H1 (cell line): ENCODE data around the gene PLXNA4. TPM values are rescaled to one million over a fixed set of nuclear protein-coding genes. Genes with fewer than 3 reads are reported as not detected.

Experiments used
- FOSL1 ChIP-seq: IDR thresholded peaks from 2 replicates; pipeline ENCODE4 v1.6.1; 2011; ENCODE audit warnings: mild to moderate bottlenecking, low read depth, low read length, moderate library complexity; ENCODE audit not compliant: insufficient read depth
- JUN ChIP-seq: IDR thresholded peaks from 2 replicates; pipeline ENCODE4 v1.6.1; 2011; ENCODE audit warnings: low read depth, mild to moderate bottlenecking, improper control_type of control experiment, low read length
- POLR2AphosphoS5 ChIP-seq: IDR thresholded peaks from 2 replicates; pipeline ENCODE4 v1.6.1; 2011; ENCODE audit warnings: low read depth, low read length
- RNF2 ChIP-seq: fragments of 200-900, 300-1000 bp; sonication (generic); IDR thresholded peaks from 2 replicates; pipeline ENCODE4 v1.7.1; 2016; ENCODE audit warnings: borderline replicate concordance, low read depth, mild to moderate bottlenecking, antibody characterized with exemption, low read length; ENCODE audit not compliant: poor library complexity, severe bottlenecking; ENCODE audit errors: missing control alignments
- SP1 ChIP-seq: IDR thresholded peaks from 2 replicates; pipeline ENCODE4 v1.6.1; 2011; ENCODE audit warnings: low read depth, low read length
- SUZ12 ChIP-seq: fragments of 200-600 bp; sonication (generic); IDR thresholded peaks from 2 replicates; pipeline ENCODE4 v1.6.1; 2012; ENCODE audit warnings: mild to moderate bottlenecking, inconsistent platforms, low read length, moderate library complexity, mixed read lengths
- polyA plus RNA-seq, 7 experiments: library from polyadenylated mRNA; depleted of rRNA in 3 of 7; stranded (reverse) in 5 of 7; unstranded in 2 of 7; fragments of >200 nt in 5 of 7; fragments of 200-250 nt in 2 of 7; gene quantifications; 1 replicate in 5 of 7; 2 replicates in 1 of 7; 4 replicates in 1 of 7; pipeline versions ENCODE4 v1.2.1 to v1.2.3, GENCODE V29; 2011 to 2013; ENCODE audit warnings: missing spikeins in 2 of 7, mixed read lengths in 2 of 7
- total RNA-seq: library from RNA; stranded (reverse); fragmentation: NEBNext Ultra II Directional; extraction: Animal tissue kit (Norgen Biotek cat#: 25700); gene quantifications from 2 replicates; pipeline ENCODE4 v1.2.1, GENCODE V29; 2021

Gene PLXNA4
- total and polyA plus RNA-seq, 2 of the 8 experiments (the other 6 are each of a cell fraction or from before 2014, with no cell fraction given) = 0.76 to 0.79 TPM

DNA sequence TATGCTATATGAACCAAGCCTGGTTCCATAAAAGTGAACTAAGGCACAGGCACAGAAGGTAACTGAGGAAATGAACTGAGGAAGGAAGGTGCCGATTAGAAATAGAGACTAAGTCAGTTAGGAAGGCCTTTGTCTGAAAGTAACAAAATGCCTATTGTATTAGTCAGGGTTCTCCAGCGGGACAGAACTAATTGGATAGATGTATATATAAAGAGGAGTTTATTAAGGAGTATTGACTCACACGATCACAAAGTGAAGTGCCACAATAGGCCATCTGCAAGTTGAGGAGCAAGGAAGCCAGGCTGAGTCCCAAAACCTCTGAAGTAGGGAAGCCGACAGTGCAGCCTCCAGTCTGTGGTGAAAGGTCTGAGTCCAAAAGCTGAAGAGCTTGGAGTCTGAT is 13.9 kb upstream of the PLXNA4 start (continued):
- no peak for TF ChIP-seq RNF2
- TF ChIP-seq JUN = no peak
- no peak for TF ChIP-seq POLR2AphosphoS5
- TF ChIP-seq SUZ12 = no peak
- no peak for TF ChIP-seq FOSL1
- no peak for TF ChIP-seq SP1
- TF ChIP-seq, all 59 proteins: peak for 0
